GM18526 (cell line): ENCODE measurements around the gene MACROH2A1.

Source experiments
- POLR2A ChIP-seq: IDR thresholded peaks from 3 replicates; pipeline ENCODE4 v1.6.1; 2011; ENCODE audit not compliant: insufficient read length; ENCODE audit errors: extremely low read depth

MACROH2A1 gene

DNA sequence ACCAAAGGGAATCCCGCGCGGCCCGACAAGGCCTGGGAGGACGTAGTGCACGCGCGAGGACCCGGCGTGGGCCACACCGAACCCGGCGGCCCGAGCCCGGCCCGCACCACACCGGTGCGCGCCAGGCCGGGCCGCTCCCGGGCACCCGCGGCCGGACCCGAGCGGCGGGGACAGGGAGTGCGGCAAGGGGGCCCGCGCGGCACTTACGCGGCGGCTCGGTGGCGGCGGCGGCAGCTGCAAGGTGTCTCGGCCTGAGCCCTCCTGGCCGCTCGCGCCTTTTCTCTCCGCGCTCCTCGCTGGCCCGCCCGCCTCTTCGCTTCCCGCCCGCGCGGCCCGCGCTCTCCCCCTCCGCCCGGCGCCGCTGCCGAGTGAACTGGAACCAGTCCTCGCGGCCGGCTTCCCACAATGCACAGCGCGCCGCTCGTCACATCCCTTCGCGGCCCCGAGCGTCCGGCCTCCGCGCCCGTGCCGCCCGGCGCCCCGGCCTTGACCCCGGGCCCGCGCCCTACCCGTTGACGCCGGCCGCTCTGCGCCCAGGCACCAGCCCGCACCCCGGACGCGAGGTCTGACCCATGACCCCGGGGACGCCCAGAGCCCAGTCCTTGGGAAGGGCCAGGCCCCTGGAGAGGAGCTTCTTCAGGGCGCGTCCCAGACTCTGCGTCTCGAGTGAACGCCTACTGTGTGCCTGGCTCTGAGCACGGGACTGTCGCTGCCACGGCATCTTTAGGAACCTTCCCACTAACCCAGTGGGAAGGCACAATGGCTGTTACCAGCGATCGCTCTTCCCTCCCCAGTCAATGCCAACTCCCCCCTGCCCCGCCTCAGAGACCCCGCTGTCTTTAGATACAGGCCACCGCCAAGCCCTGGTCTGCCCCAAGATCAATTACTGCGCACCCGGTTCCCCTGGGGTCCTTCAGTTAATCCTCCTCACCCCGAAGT is at the start of gene MACROH2A1:
TSS of gene MACROH2A1 (minus strand) at position 377 of the 939 bp plus-strand sequence. CDS start 10,138 bp downstream, outside the sequence.
- TF ChIP-seq POLR2A, result peak; percentile 92

DNA sequence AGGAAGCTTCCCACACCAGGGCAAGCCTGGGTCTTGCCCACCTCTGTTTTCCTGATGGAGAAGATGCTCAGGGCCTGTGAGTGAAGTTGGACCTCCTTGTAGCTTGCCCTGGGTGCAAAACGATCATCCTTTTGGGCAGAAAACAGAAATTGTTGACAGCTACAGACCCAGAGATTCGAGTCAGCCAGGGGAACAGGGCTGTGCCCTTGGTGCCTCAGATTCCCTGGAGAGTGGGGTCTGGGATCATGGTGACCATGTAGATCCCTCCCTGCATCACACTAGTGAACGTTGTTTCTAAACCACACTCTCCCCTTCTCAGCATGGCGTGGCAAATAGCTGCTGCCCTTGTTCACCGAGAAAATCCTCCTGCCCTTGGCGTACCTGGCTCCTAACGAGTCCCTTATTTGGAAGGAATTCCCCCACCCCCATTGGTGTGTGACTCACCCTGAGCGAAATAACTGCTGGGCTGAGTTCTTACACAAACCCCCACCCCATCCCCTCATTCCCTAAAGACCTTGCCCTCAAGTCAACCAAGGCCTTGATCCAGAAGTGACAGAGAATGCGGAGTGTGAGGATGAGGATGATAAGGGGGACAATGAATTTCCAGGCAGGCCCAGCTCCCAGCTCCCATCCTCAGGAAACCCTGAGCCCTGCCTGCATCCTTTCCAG is 49.2 kb upstream of the MACROH2A1 start:
- TF ChIP-seq POLR2A, result no peak

- no peak for TF ChIP-seq POLR2A
Observed at GRCh38 chr5:135447298-135447929, 48.4 kb upstream of the MACROH2A1 start, which contains the start of gene DCANP1. DCANP1 (minus strand) TSS chr5:135447348; CDS start chr5:135447108, 240 bp downstream.

DNA sequence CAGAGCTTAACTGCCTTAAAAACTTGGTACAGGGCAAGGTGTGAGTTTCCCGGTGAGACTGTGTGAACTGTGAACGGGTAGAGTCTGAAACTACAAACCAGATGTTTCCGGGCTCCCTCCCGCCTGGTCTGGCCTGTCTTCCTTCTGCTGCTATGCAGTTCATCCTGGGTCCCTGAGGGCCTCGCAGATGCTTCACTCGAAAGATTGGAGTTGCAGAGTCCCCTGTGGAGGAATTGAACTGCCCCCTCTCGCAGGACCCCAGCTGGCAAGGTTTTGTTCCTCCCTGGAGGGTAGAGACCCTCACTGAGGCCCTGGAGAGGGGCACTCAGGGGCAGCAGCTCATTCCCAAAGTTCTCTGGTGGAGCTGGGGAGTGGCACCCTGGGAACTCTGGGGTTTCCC is 47.6 kb upstream of the MACROH2A1 start:
- no peak for TF ChIP-seq POLR2A

DNA sequence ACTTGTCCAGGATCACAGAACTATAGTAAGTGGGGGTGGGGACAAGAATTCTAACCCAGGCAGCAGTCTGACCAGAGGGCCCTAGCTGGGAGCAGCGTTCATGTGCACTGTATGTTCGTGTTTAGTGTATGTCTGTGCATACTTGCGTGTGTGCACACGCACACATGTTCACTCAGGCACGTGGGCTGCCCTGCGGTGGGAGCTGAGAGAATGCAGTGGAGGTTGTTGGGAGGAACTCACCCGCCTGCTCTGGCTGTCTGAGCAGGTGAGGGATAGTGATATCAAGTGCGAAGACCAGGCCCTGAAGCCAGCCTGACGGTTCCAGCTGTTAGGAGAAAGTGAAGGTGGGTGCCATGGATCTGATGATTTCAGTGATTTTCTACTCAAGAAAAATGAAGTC is 47.2 kb upstream of the MACROH2A1 start:
- TF ChIP-seq POLR2A, result no peak

DNA sequence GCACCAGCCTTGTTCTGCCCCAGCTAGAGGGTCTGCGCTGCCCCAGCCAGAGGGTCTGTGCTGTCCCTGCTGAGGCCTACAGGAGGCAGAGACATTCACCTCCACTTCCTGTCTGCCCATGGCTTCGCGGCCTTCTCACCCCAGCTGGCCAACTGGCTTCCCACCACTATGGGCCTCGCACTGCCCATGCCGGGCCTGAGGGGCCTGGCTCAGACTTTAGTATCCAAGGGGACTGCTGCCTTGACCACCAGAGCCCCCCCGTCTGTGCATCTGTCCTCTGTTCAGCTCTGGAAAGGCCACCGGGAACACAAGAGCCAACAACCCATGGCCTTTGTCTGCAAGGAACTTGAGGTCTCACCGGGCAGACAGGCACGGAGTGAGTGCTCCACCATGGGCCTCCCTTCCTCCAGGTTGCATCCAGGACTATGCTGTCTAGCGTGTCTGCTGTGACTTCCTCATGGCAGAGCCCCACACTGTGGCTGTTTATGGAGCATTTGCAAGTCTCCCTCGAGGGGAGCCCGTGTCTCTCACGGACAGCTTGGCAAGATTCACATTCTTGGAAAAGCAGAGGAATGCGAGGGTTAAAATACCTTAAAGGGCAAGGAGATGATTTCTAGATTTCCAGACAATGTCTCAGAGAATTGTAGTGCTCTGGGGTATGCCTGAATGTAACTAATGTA is 46.4 kb upstream of the MACROH2A1 start:
- TF ChIP-seq POLR2A, result no peak

DNA sequence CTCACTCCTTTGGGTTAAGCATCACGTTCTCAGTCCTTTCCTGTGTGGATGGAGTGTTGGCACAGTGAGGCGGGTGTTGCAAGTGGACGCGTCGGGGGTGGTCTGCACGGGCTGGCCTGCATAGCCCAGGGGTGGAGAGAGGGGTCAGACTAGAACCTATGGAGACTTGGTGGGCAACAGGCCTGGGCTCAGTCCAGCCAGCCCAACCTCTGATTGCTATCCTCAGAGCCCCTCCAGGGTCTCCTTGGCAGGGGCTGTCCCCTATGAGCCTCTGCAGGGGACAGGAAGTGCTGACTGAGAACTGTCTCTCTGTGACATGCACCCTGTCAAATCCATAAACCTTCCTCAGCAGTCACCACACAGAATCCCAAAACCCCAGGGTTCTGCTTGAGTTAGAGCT is 45.9 kb upstream of the MACROH2A1 start:
- no peak for TF ChIP-seq POLR2A

DNA sequence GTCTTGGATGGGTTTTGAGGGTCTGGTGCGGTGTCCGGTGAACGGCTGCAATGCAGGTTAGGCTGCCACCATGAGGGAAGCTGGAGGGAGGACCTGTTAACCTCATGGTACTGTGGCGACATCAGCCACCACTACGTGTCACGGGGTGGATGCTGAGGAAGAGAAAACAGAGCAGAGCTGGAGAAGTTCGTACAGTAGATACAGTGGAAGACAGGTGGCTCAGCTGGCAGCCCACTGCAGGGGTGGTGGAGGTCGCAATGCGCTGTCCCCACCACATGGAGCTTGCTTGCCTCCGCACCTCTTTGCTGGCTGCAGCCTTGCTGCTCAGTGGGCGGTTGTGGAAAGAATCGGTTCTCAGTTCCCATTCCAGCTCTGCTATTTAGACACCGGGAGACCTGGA is 45.3 kb upstream of the MACROH2A1 start:
- no peak for TF ChIP-seq POLR2A

- TF ChIP-seq POLR2A, result no peak
Observed at GRCh38 chr5:135443161-135443960, 44.3 kb upstream of the MACROH2A1 start.

- TF ChIP-seq POLR2A, result no peak
Observed at GRCh38 chr5:135442431-135443160, 43.6 kb upstream of the MACROH2A1 start.

DNA sequence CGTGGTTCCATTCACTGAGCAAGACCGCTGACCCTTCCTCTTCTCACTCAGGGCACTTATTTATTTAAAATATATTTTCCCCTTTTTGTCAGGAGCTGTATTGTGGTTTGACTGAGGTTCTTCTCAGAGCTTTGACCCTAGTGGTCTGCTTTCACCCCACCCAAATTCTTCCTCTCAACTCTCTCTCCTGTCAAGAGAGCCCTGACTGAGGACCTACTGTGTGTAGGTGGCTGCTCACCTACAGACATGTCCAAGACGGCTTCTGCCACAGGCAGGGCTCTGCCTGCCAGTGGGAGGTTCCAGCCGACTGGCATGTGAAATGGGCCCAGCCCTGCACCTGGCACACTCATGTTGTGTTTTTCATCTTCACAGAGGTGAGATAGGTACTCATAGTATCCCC is 42.9 kb upstream of the MACROH2A1 start:
- TF ChIP-seq POLR2A, result no peak

GRCh38 chr5:135441350-135441831 is 42.4 kb upstream of the MACROH2A1 start:
- no peak for TF ChIP-seq POLR2A

- TF ChIP-seq POLR2A, result no peak
Observed at GRCh38 chr5:135440916-135441315, 41.9 kb upstream of the MACROH2A1 start.
